Renal cortex interstitium (tissue), 15 donors: ENCODE data around the gene ZBTB18. TPM values are rescaled to one million over a fixed set of nuclear protein-coding genes. Genes with fewer than 3 reads are reported as not detected.
A peak's percentile ranks its signal among the peaks of the same experiment; 100 is the strongest.
"Not testable (repeated sequence)": the region's sequence is repeated elsewhere in the genome, so short reads cannot be mapped to it uniquely, and the experiment has no call there.

Experiments used
- DNase-seq, 11 donors: peaks; one replicate each; pipeline ENCODE4 v3.0.0-alpha.2; 2013; ENCODE audit warnings: low read depth in 9 of 11, low spot score in 4 of 11; ENCODE audit errors: extremely low read depth in 1 of 11
- long read RNA-seq, 16 experiments: transcript quantifications; one replicate each; lab custom pipeline, GENCODE V29; 2026
- polyA plus RNA-seq, 3 donors: library from polyadenylated mRNA; unstranded; fragments of 120-200 nt; gene quantifications; one replicate each; pipeline ENCODE4 v1.2.1, GENCODE V29; 2013; ENCODE audit not compliant: insufficient read length in 3 of 3

ZBTB18 gene
- 10 to 100 TPM; 22.3 to 26.9 (median 24.9) TPM for polyA plus RNA-seq
- long read RNA-seq, donor 1, partial matches to known transcripts: 0 of 3 reads
- long read RNA-seq, donor 1, other reads (novel, unspliced or antisense): 0 of 3 reads
- long read RNA-seq, donor 2, partial matches to known transcripts: 0 of 4 reads
- long read RNA-seq, donor 2, other reads (novel, unspliced or antisense): 0 of 4 reads
- long read RNA-seq, donor 3, transcript ZBTB18-202 (2 exons, 3,740 nt): major isoform, 7 of 7 reads
- long read RNA-seq, donor 3, partial matches to known transcripts: 0 of 7 reads
- long read RNA-seq, donor 3, other reads (novel, unspliced or antisense): 0 of 7 reads
- long read RNA-seq, donor 4, transcript ZBTB18-202 (2 exons, 3,740 nt): major isoform, 6 of 6 reads
- long read RNA-seq, donor 4, partial matches to known transcripts: 0 of 6 reads
- long read RNA-seq, donor 4, other reads (novel, unspliced or antisense): 0 of 6 reads
- long read RNA-seq, donor 5: 0 reads
- long read RNA-seq, donor 6, partial matches to known transcripts: 0 of 3 reads
- long read RNA-seq, donor 6, other reads (novel, unspliced or antisense): 0 of 3 reads
- long read RNA-seq, donor 7, transcript ZBTB18-202 (2 exons, 3,740 nt): major isoform, 6 of 33 reads
- long read RNA-seq, donor 7, partial matches to known transcripts: 27 of 33 reads
- long read RNA-seq, donor 7, other reads (novel, unspliced or antisense): 0 of 33 reads
- long read RNA-seq, donor 8, transcript ZBTB18-202 (2 exons, 3,740 nt): major isoform, 11 of 18 reads
- long read RNA-seq, donor 8, partial matches to known transcripts: 7 of 18 reads
- long read RNA-seq, donor 8, other reads (novel, unspliced or antisense): 0 of 18 reads
- long read RNA-seq, donor 9, transcript ZBTB18-202 (2 exons, 3,740 nt): major isoform, 6 of 6 reads
- long read RNA-seq, donor 9, partial matches to known transcripts: 0 of 6 reads
- long read RNA-seq, donor 9, other reads (novel, unspliced or antisense): 0 of 6 reads
- long read RNA-seq, donor 10, partial matches to known transcripts: 0 of 4 reads
- long read RNA-seq, donor 10, other reads (novel, unspliced or antisense): 0 of 4 reads
- long read RNA-seq, donor 11, transcript ZBTB18-202 (2 exons, 3,740 nt): major isoform, 5 of 5 reads
- long read RNA-seq, donor 11, partial matches to known transcripts: 0 of 5 reads
- long read RNA-seq, donor 11, other reads (novel, unspliced or antisense): 0 of 5 reads
- long read RNA-seq, donor 12, partial matches to known transcripts: 0 of 3 reads
- long read RNA-seq, donor 12, other reads (novel, unspliced or antisense): 0 of 3 reads
- long read RNA-seq, donor 13, transcript ZBTB18-202 (2 exons, 3,740 nt): major isoform, 7 of 7 reads
- long read RNA-seq, donor 13, partial matches to known transcripts: 0 of 7 reads
- long read RNA-seq, donor 13, other reads (novel, unspliced or antisense): 0 of 7 reads
- long read RNA-seq, donor 14, partial matches to known transcripts: 0 of 2 reads
- long read RNA-seq, donor 14, other reads (novel, unspliced or antisense): 0 of 2 reads
- long read RNA-seq, donor 15, partial matches to known transcripts: 0 of 1 reads
- long read RNA-seq, donor 15, other reads (novel, unspliced or antisense): 0 of 1 reads
- long read RNA-seq, donor 16, transcript ZBTB18-202 (2 exons, 3,740 nt): major isoform, 15 of 15 reads
- long read RNA-seq, donor 16, partial matches to known transcripts: 0 of 15 reads
- long read RNA-seq, donor 16, other reads (novel, unspliced or antisense): 0 of 15 reads

DNA sequence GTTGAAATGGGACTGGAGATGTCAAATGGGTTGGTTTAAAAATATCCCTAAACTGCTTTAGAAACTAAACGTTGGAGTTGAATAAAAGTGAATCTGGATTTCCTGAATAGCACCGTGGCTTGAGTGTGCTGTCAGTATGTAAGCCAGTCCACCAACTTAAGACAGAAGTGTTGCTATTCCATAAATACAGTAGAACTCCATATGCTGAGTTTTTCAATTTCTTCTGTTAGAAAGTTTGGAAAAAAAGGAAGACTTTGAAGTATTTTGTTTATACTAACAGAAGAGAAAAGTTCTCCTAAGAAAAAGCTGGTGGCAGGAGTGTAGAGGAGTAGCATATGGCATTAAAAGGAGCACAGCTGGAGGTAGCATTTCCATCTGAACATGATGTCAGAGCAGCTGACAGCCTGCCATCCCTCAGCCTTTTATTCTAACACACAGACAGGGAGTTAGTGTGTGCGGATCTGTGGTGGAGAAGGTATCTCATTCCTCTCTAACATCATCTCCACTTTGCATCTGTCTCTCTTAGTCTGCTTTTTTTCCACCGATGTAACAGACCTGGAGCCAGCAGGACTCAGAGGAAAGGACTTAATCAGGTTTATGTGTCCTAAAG is at the start of gene ZBTB18:
Gene ZBTB18 (plus strand): TSS at position 449 of the 610 bp plus-strand sequence. CDS start 149 bp downstream, at position 598.
- no peak for DNase-seq

DNA sequence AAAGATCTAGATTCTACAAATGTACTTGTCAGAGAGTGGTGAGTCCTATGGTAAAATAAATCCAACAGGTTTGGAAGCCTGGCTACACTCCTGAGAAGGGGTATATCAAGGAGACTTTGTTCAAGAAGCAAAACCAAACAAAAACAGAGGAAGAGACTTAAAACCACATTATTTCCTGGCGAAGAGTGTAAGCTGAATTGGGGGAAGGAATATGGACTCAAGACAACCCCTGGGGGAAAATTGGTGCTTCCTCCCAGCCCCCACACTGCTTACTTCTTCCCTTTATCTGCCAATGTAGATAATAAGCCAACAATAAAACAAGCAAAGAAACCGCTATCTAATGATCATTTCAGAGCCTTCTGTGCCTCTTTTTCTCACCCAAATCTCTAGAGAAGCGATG is 48.4 kb upstream of the ZBTB18 start:
- DNase-seq: no peak

GRCh38 chr1:244005455-244005854 is 45.6 kb upstream of the ZBTB18 start:
- DNase-seq: no peak

GRCh38 chr1:244006381-244006901 is 44.6 kb upstream of the ZBTB18 start:
- no peak for DNase-seq

- no peak for DNase-seq
Observed at GRCh38 chr1:244006961-244007360, 44.1 kb upstream of the ZBTB18 start.

DNA sequence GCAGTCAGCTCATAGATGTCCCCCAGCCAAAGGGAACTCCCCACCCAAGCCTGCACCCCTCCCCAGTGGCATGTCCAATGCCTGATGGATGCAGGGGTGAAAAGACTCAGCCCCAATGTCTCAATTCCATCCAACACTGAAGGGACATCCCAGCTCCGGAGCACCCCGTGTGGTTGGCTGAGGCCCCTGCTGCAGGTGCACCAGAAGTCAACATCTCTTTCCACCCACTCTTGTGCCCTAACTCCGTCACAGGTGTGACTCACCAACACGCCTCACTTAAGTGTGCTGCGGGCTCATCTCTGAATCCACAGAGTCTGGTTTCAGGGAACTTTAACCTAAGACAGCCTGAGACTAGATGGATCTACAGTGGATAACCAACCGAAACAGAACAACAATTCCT is 40.9 kb upstream of the ZBTB18 start:
- DNase-seq: no peak

DNA sequence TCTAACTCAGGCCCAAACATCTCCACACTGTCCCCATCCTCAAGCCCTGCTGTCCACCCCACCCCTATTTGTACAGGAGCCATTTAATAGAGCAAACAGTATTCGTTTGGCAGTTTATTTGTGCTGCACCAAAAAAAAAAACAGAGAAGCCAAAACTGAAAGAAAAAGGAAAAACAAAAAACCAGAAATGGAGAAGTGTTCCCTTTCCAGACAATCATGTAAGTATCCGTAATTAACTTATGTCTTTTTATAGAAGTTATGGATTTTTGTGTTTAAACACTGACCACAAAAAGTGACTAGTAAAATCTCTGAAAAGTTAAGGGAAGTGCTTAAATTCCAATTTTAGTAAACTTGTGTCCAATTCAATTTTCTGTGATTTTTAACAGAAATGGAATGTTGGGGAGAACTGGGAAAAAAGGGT is 40.4 kb upstream of the ZBTB18 start:
- DNase-seq: no peak

DNA sequence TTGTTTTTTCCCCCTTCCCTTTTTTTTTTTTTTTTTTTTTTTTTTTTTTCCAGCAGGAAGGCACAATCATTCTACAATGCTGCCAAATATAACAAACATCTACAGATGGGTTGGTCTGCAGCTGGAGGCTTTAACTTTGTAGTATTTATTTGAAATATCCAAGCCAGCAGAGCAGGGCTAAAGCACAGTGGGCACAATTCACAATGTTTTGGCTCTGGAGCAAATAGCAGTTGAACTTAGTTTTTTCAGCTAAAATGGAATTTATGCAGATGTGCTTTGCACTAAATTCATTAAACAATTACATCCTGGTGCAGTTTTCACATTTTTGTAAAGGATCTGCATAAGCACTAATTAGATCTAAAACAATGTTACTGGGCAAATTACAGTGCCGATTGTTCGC is 39.8 kb upstream of the ZBTB18 start:
- no peak for DNase-seq

- no peak for DNase-seq
Observed at GRCh38 chr1:244011786-244012185, 39.3 kb upstream of the ZBTB18 start.

DNA sequence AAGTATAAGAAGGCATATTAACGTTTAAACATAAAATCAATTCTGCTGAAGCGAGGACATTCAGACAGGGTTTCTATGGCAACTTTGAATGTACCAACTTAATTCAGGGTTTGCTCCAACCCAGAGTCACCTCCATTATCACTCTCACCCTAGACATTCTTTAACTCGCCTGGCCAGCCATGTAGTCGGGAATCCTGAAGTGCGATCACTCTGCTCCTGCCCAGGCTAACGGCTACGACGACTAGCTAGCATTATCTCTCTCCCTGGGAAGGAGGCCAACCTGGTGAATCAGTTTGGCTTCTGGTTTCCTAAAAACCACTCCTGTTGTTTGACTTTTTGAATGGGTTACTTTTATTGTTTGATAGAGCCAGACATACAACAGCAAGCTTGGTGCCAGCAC is 38.9 kb upstream of the ZBTB18 start:
- DNase-seq: peak in 1 of 11 donors; percentile 2

GRCh38 chr1:244013100-244013499 is 38.0 kb upstream of the ZBTB18 start:
- no peak for DNase-seq

DNA sequence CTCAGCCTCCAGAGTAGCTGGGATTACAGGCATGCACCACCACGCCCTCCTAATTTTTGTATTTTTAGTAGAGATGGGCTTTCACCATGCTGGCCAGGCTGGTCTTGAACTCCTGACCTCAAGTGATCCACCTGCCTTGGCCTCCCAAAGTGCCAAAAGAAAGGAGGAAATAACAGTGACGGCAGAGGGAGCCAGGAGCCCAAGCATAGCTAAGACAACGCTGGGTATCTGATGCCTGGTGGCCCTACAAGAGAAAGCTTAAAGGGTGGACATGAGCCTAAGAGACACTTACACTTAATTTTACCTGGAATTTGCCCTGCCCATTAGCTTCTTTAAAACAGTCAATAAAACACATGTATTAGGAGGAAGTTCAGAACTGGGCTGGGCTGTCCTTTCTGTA is 36.2 kb upstream of the ZBTB18 start:
- DNase-seq: not testable (repeated sequence)

GRCh38 chr1:244019982-244020485 is 31.0 kb upstream of the ZBTB18 start:
- DNase-seq: no peak

DNA sequence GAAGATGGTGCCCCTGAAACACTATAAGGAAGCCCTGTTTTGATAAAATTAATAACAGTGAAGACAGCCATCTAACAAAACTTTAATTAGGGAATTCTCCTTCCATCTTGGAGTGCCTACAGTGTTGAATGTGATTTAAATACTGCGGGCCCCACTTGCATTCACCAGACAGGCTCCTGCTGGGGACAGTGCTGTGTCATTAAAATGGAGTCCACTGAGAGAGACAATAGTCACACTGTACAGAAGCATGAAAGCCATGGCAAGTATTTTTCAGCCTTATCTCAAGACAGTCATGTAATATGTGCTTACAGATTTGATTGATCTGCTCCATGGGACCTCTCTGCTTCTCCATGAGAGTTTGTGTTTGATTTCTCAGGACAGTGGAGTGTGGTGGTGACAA is 29.7 kb upstream of the ZBTB18 start:
- DNase-seq: no peak

- no peak for DNase-seq
Observed at GRCh38 chr1:244022311-244022710, 28.8 kb upstream of the ZBTB18 start.

GRCh38 chr1:244022864-244023440 is 28.1 kb upstream of the ZBTB18 start:
- DNase-seq: no peak

DNA sequence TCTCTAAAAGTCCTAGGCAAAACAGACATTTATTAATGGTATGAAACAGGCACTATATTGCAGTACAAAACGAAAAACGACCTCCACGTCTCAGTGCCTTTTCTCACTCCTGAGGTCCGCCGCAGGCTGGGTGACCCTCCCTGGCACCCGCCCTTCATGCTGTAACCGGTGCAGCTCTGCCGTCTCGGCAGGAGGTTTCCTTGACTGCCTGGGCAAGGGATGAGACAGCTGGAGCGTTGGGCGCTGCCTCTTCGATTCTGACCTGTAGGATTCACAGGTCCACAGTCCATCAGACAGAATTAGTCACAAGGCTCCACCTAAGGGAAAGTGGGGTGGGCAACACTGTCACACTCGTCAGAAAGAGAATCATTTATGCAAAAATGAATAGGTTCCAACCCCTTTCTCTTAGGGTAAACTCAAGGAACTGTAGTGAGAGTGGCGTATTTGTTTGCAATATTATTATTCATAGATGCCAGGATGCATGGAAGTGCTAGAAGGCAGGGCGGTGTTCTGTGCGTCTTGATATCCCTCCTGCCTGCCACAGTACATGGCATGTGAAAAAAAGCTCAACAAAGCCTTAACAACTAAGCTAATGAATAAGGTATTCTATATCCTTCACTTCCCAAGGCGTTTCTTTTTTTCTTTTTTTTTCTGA is 23.5 kb upstream of the ZBTB18 start:
- no peak for DNase-seq
